A549 (cell line): ENCODE results near the gene LIPA. TPM values are rescaled to one million over a fixed set of nuclear protein-coding genes. Genes with fewer than 3 reads are reported as not detected.

Experiments used
- ATAC-seq, 2 experiments: fragments of 200-7000 bp in 1 of 2; fragments of >200 bp in 1 of 2; cut with Nextera tagmentation in 1 of 2; cut with Tn5 transposase in 1 of 2; 3 replicates each; pipeline versions ENCODE4 v1.8.0 to v1.9.1; 2018 to 2020; ENCODE audit warnings: mild to moderate bottlenecking in 1 of 2, moderate library complexity in 1 of 2
- CTCF ChIA-PET: fragments of 300-600 bp; sonication (Branson Sonifier 250); formaldehyde crosslinking; extraction: SDS; loops from one replicate; lab custom pipeline; 2021; ENCODE audit warnings: antibody characterized with exemption, inconsistent platforms; lab: Yijun Ruan, JAX
- POLR2A ChIA-PET: fragments of 350-600 bp; formaldehyde crosslinking; extraction: SDS; loops from one replicate; lab custom pipeline; 2021; ENCODE audit warnings: antibody characterized with exemption, inconsistent platforms; lab: Yijun Ruan, JAX
- DNase-seq, 2 experiments: peaks; one replicate each; pipeline versions ENCODE4 v3.0.0 to v3.0.0-alpha.2; 2011 to 2016; ENCODE audit warnings: low read depth in 1 of 2, low spot score in 1 of 2
- FAIRE-seq: peaks from 2 replicates; lab custom pipeline; 2011; peaks lifted over from hg19 to GRCh38; lab: Jason Lieb, UNC
- H3K27ac ChIP-seq, 2 experiments: fragments of >200 bp; sonication (Bioruptor Twin); formaldehyde crosslinking; 3 replicates each; pipeline ENCODE4 v1.5.1; 2016 to 2017
- H3K4me1 ChIP-seq: fragments of >200 bp; sonication (Bioruptor Twin); formaldehyde crosslinking; 3 replicates; pipeline ENCODE4 v1.6.1; 2016
- H3K4me2 ChIP-seq: fragments of >200 bp; sonication (Bioruptor Twin); formaldehyde crosslinking; 3 replicates; pipeline ENCODE4 v1.6.1; 2016
- H3K4me3 ChIP-seq: fragments of >200 bp; sonication (Bioruptor Twin); formaldehyde crosslinking; 3 replicates; pipeline ENCODE4 v1.5.1; 2016
- H3K9me3 ChIP-seq: fragments of >200 bp; sonication (Bioruptor Twin); formaldehyde crosslinking; 3 replicates; pipeline ENCODE4 v1.6.1; 2016
- CEBPB ChIP-seq, 2 experiments: fragments of >200 bp in 1 of 2; sonication (Bioruptor Twin) in 1 of 2; formaldehyde crosslinking in 1 of 2; IDR thresholded peaks; 2 replicates each; pipeline ENCODE4 v1.6.1; 2012 to 2016
- EHF ChIP-seq: fragments of 250-450 bp; sonication (Bioruptor Pico); IDR thresholded peaks from 2 replicates; pipeline ENCODE4 v1.5.0; 2020; ENCODE audit warnings: mild to moderate bottlenecking
- EHMT2 ChIP-seq: fragments of 200-600 bp; sonication (generic); IDR thresholded peaks from 2 replicates; pipeline ENCODE4 v1.6.1; 2016; ENCODE audit warnings: antibody characterized with exemption, low read depth, mild to moderate bottlenecking, moderate library complexity
- EP300 ChIP-seq, 2 experiments: fragments of >200 bp; sonication (Bioruptor Twin); formaldehyde crosslinking; IDR thresholded peaks; 2 replicates in 1 of 2; 3 replicates in 1 of 2; pipeline ENCODE4 v1.6.1; 2016 to 2017
- ESRRA ChIP-seq: fragments of 150-350 bp; IDR thresholded peaks from 2 replicates; pipeline ENCODE4 v1.6.1; 2014; ENCODE audit warnings: mild to moderate bottlenecking, low read length, borderline replicate concordance
- FOSL2 ChIP-seq, 2 experiments: fragments of 450-650 bp in 1 of 2; fragments of >200 bp in 1 of 2; sonication (Bioruptor Twin) in 1 of 2; formaldehyde crosslinking; IDR thresholded peaks; 2 replicates each; pipeline versions ENCODE4 v1.5.0 to v1.6.1; 2016 to 2020; ENCODE audit warnings: mild to moderate bottlenecking in 1 of 2, moderate library complexity in 1 of 2
- FOXS1 ChIP-seq: fragments of 250-450 bp; sonication (Bioruptor Pico); IDR thresholded peaks from 2 replicates; pipeline ENCODE4 v1.5.0; 2020; ENCODE audit warnings: mild to moderate bottlenecking, moderate library complexity
- GATA3 ChIP-seq: IDR thresholded peaks from 2 replicates; pipeline ENCODE4 v1.6.1; 2012; ENCODE audit warnings: borderline replicate concordance
- HDAC2 ChIP-seq: fragments of 200-600 bp; sonication (generic); IDR thresholded peaks from 2 replicates; pipeline ENCODE4 v1.6.1; 2016
- HOXA7 ChIP-seq: fragments of 250-450 bp; sonication (Bioruptor Pico); IDR thresholded peaks from 2 replicates; pipeline ENCODE4 v1.5.0; 2020; ENCODE audit warnings: mild to moderate bottlenecking, moderate library complexity
- JUN ChIP-seq, 2 experiments: fragments of >200 bp; sonication (Bioruptor Twin); formaldehyde crosslinking; IDR thresholded peaks; 2 replicates in 1 of 2; 3 replicates in 1 of 2; pipeline ENCODE4 v1.6.1; 2016 to 2017
- JUNB ChIP-seq: fragments of >200 bp; sonication (Bioruptor Twin); formaldehyde crosslinking; IDR thresholded peaks from 2 replicates; pipeline ENCODE4 v1.6.1; 2016
- KDM1A ChIP-seq: fragments of 200-600 bp; sonication (generic); IDR thresholded peaks from 2 replicates; pipeline ENCODE4 v1.6.1; 2016; ENCODE audit warnings: low read depth, mild to moderate bottlenecking
- MAZ ChIP-seq: fragments of 150-350 bp; IDR thresholded peaks from 2 replicates; pipeline ENCODE4 v1.6.1; 2014; ENCODE audit warnings: antibody characterized with exemption, low read depth, low read length, borderline replicate concordance
- MYC ChIP-seq: IDR thresholded peaks from 2 replicates; pipeline ENCODE4 v1.6.1; 2012; ENCODE audit warnings: mild to moderate bottlenecking, inconsistent platforms, low read length, improper control_type of control experiment, borderline replicate concordance
- NR3C1 ChIP-seq: fragments of >200 bp; sonication (Bioruptor Twin); formaldehyde crosslinking; IDR thresholded peaks from 3 replicates; pipeline ENCODE4 v1.6.1; 2017
- POLR2A ChIP-seq: IDR thresholded peaks from 2 replicates; pipeline ENCODE4 v1.6.1; 2012; ENCODE audit warnings: mild to moderate bottlenecking, low read length
- RAD21 ChIP-seq, 2 experiments: fragments of >200 bp in 1 of 2; sonication (Bioruptor Twin) in 1 of 2; formaldehyde crosslinking in 1 of 2; IDR thresholded peaks in 1 of 2; conservative IDR thresholded peaks in 1 of 2; 2 replicates in 1 of 2; 3 replicates in 1 of 2; pipeline ENCODE4 v1.6.1; 2012 to 2018; ENCODE audit warnings: inconsistent platforms in 1 of 2
- RCOR1 ChIP-seq: fragments of 150-350 bp; IDR thresholded peaks from 2 replicates; pipeline ENCODE4 v1.6.1; 2014; ENCODE audit warnings: antibody characterized with exemption, low read length, low read depth
- RFX5 ChIP-seq: fragments of 450-650 bp; IDR thresholded peaks from 2 replicates; pipeline ENCODE4 v1.7.1; 2014; ENCODE audit warnings: antibody characterized with exemption, mild to moderate bottlenecking, moderate library complexity
- RNF2 ChIP-seq: fragments of 200-600 bp; sonication (generic); IDR thresholded peaks from 2 replicates; pipeline ENCODE4 v1.6.1; 2016; ENCODE audit warnings: low read depth, mild to moderate bottlenecking, antibody characterized with exemption, moderate library complexity, borderline replicate concordance
- ZC3H11A ChIP-seq: fragments of 450-650 bp; IDR thresholded peaks from 2 replicates; pipeline ENCODE4 v1.6.1; 2014; ENCODE audit warnings: antibody characterized with exemption, mild to moderate bottlenecking
- ZFP36 ChIP-seq: fragments of 450-650 bp; IDR thresholded peaks from 2 replicates; pipeline ENCODE4 v1.6.1; 2014; ENCODE audit warnings: borderline replicate concordance; ENCODE audit not compliant: partially characterized antibody
- ZSCAN20 ChIP-seq: fragments of 250-450 bp; sonication (Bioruptor Pico); IDR thresholded peaks from 2 replicates; pipeline ENCODE4 v1.8.0; 2022; ENCODE audit warnings: mild to moderate bottlenecking, moderate library complexity
- WGBS: methylation state at CpG from one replicate; pipeline ENCODE4 v1.1.6; 2017; ENCODE audit errors: missing lambda C conversion rate; 5-methylcytosine and 5-hydroxymethylcytosine counted together
- polyA plus RNA-seq, 4 experiments: library from polyadenylated mRNA; depleted of rRNA in 3 of 4; stranded (reverse); fragments of >200 nt; fragmentation: RNase III in 1 of 4; extraction: RNeasy Plus Mini Kit Qiagen cat#74134 plus additional on column Dnase treatment in 1 of 4; gene quantifications; 2 replicates in 3 of 4; 3 replicates in 1 of 4; pipeline ENCODE4 v1.2.3, GENCODE V29; 2011 to 2017
- TF ChIP-seq, protein P1 (sequence below): IDR thresholded peaks from 2 replicates; pipeline ENCODE4 v1.6.1; 2012
- TF ChIP-seq, protein P2 (sequence below): IDR thresholded peaks from 2 replicates; pipeline ENCODE4 v1.6.1; 2012
- TF ChIP-seq, protein P3 (sequence below): fragments of >200 bp; sonication (Bioruptor Twin); formaldehyde crosslinking; IDR thresholded peaks from 3 replicates; pipeline ENCODE4 v1.5.1; 2016
- TF ChIP-seq, protein P4 (sequence below): IDR thresholded peaks from 2 replicates; pipeline ENCODE4 v1.6.1; 2012; ENCODE audit warnings: low read depth, borderline replicate concordance
- TF ChIP-seq, protein P5 (sequence below): fragments of 250-450 bp; sonication (Bioruptor Pico); IDR thresholded peaks from 2 replicates; pipeline ENCODE4 v1.5.0; 2020; ENCODE audit warnings: low read depth, mild to moderate bottlenecking, moderate library complexity

Gene LIPA
- polyA plus RNA-seq, 2 of the 4 experiments (the other 2 are of a cell fraction) = 51.2 to 80.2 TPM

DNA sequence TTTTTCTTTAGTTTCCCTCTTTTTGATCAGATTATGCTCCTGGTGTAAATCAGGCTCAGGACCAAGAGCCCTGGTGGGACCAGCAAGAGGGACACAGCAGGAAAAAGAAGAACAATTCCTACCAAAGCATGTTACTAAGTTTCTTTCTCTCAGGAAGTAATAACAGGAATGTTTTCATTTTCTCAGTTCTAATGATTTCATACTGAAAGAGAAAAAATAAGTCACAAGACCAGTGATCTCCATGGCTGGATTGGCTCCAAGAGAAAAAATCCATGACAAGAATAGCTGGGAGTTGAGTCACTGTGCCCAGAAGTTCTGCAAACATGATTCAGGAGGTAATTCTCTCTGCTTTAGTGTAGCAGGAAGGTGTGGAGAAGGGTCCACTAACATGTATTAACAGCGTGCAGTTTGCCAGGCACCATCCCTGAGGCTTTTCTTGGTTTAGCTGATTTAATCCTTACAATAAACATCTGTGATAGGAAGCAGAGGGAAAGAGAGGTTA lies 26.5 kb upstream of the LIPA start:
- Histone ChIP-seq H3K9me3 (no peaks in the 10 kb centered on the region), H3K4me3 (no peak overlapping the region), H3K27ac (peak overlapping the region; percentile 86 to 87), H3K4me1 (peaks cover 57% of the 10 kb centered on the region), H3K4me2 (peak overlapping the region; percentile 79)
- ATAC-seq (peak; percentile 91 to 95), DNase-seq (peak; percentile 79 to 86), FAIRE-seq (peak; percentile 98)
- ChIA-PET CTCF (interaction anchor here (2.9 kb wide), 1 partner anchor 91 kb away, joined by 19 read pairs; no protein-coding TSS in a partner anchor), POLR2A (interaction anchor here (0.7 to 1.9 kb wide), 2 partner anchors 24 to 49 kb away, joined by 3 to 12 read pairs; partner anchors contain the start of genes IFIT2 and IFIT3)
- no peak for TF ChIP-seq RCOR1
- TF ChIP-seq, protein P1, sequence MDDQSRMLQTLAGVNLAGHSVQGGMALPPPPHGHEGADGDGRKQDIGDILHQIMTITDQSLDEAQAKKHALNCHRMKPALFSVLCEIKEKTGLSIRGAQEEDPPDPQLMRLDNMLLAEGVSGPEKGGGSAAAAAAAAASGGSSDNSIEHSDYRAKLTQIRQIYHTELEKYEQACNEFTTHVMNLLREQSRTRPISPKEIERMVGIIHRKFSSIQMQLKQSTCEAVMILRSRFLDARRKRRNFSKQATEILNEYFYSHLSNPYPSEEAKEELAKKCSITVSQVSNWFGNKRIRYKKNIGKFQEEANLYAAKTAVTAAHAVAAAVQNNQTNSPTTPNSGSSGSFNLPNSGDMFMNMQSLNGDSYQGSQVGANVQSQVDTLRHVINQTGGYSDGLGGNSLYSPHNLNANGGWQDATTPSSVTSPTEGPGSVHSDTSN = no peak
- TF ChIP-seq, protein P2, sequence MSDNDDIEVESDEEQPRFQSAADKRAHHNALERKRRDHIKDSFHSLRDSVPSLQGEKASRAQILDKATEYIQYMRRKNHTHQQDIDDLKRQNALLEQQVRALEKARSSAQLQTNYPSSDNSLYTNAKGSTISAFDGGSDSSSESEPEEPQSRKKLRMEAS = peak; percentile 61
- TF ChIP-seq RAD21 (conservative IDR thresholded peaks at IDR 0.05 in 1 of 2, IDR thresholded peaks at IDR 0.05 in 1 of 2) = peak; percentile 6 to 27; a peak in 2 of 5 replicates
- TF ChIP-seq MYC = no peak
- TF ChIP-seq, protein P3, sequence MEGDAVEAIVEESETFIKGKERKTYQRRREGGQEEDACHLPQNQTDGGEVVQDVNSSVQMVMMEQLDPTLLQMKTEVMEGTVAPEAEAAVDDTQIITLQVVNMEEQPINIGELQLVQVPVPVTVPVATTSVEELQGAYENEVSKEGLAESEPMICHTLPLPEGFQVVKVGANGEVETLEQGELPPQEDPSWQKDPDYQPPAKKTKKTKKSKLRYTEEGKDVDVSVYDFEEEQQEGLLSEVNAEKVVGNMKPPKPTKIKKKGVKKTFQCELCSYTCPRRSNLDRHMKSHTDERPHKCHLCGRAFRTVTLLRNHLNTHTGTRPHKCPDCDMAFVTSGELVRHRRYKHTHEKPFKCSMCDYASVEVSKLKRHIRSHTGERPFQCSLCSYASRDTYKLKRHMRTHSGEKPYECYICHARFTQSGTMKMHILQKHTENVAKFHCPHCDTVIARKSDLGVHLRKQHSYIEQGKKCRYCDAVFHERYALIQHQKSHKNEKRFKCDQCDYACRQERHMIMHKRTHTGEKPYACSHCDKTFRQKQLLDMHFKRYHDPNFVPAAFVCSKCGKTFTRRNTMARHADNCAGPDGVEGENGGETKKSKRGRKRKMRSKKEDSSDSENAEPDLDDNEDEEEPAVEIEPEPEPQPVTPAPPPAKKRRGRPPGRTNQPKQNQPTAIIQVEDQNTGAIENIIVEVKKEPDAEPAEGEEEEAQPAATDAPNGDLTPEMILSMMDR = no peak
- TF ChIP-seq HOXA7 = no peak
- no peak for TF ChIP-seq ZSCAN20 (CRISPR knock-in tag)
- TF ChIP-seq ESRRA = no peak
- peak; percentile 85 for TF ChIP-seq JUNB
- TF ChIP-seq CEBPB (IDR thresholded peaks at IDR 0.05) = peak in 1 of 2 experiments; percentile 38; a peak in 1 of 4 replicates
- TF ChIP-seq GATA3 = peak; percentile 79; the same call in 1 of the 2 replicates
- TF ChIP-seq KDM1A = no peak
- no peak for TF ChIP-seq FOXS1
- no peak for TF ChIP-seq POLR2A
- no peak for TF ChIP-seq EHMT2
- peak; percentile 84 for TF ChIP-seq FOSL2 (IDR thresholded peaks at IDR 0.05)
- TF ChIP-seq FOSL2 (CRISPR knock-in tag; IDR thresholded peaks at IDR 0.05) = peak; percentile 88
- no peak for TF ChIP-seq HDAC2
- TF ChIP-seq JUN (IDR thresholded peaks at IDR 0.05) = peak; percentile 81 to 84; a peak in 3 of 5 replicates
- no peak for TF ChIP-seq ZFP36
- TF ChIP-seq, protein P4, sequence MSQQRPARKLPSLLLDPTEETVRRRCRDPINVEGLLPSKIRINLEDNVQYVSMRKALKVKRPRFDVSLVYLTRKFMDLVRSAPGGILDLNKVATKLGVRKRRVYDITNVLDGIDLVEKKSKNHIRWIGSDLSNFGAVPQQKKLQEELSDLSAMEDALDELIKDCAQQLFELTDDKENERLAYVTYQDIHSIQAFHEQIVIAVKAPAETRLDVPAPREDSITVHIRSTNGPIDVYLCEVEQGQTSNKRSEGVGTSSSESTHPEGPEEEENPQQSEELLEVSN = no peak
- peak; percentile 35 to 65; a peak in 2 of 5 replicates for TF ChIP-seq EP300 (IDR thresholded peaks at IDR 0.05)
- no peak for TF ChIP-seq RFX5
- WGBS = 0% methylated on average over 1 of the region's 1 CpG

DNA sequence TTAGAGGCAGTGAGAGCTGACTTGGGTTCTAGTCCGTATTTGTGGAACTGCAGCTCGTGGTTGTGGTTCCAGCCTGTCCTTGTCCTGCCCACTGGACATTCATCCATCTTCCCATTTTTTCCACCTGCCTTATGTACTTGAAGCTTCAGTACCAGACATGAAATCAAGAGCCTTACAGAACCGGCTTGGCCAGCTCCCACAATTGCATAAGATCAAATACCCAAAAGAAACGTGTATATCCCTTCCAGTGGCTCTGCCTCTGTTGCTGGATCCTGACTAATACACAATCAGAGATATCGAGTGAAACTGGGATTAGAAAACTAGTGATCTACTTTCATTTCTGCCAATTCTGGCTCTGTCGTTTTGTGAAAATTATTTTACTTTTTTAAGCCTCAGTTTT lies 23.8 kb upstream of the LIPA start:
- DNase-seq = no peak
- H3K4me3 ChIP-seq = no peak overlapping the region
- 82% methylated on average over 6 of the region's 6 CpGs for WGBS
- POLR2A ChIA-PET = interaction anchor here (1.0 to 1.3 kb wide), 2 partner anchors 27 to 52 kb away, joined by 3 read pairs; partner anchors contain the start of genes IFIT2 and IFIT3
- peak overlapping the region; percentile 20; the same call in 1 of the 3 replicates for H3K4me2 ChIP-seq
- peaks cover 39% of the 10 kb centered on the region for H3K4me1 ChIP-seq
- no peak for FAIRE-seq
- H3K27ac ChIP-seq = peak overlapping the region; percentile 37 to 74; a peak in 4 of 6 replicates
- ATAC-seq = no peak
- H3K9me3 ChIP-seq = no peaks in the 10 kb centered on the region
- CTCF ChIA-PET = interaction anchor here (0.8 to 2.9 kb wide), 4 partner anchors 12 to 116 kb away, joined by 3 to 19 read pairs (median 4); no protein-coding TSS in a partner anchor
- TF ChIP-seq MAZ (no peak), KDM1A (no peak), ZC3H11A (no peak), RCOR1 (no peak), ZSCAN20 (CRISPR knock-in tag) (no peak), NR3C1 (no peak), EHMT2 (no peak), EHF (CRISPR knock-in tag) (no peak), RNF2 (no peak)
- TF ChIP-seq, protein P2 = no peak
- TF ChIP-seq, protein P3 = no peak
- TF ChIP-seq, protein P5, sequence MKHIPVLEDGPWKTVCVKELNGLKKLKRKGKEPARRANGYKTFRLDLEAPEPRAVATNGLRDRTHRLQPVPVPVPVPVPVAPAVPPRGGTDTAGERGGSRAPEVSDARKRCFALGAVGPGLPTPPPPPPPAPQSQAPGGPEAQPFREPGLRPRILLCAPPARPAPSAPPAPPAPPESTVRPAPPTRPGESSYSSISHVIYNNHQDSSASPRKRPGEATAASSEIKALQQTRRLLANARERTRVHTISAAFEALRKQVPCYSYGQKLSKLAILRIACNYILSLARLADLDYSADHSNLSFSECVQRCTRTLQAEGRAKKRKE (CRISPR knock-in tag) = no peak
